HepG2 (cell line): ENCODE measurements around the gene KIAA1217.

Source experiments
- ATAD3A ChIP-seq: sonication (generic); formaldehyde crosslinking; IDR thresholded peaks from 2 replicates; pipeline ENCODE4 v1.4.0; 2020; ENCODE audit warnings: missing genetic modification reagents
- CBX2 ChIP-seq, 2 experiments: fragments of 200-600 bp in 1 of 2; sonication (generic); formaldehyde crosslinking in 1 of 2; IDR thresholded peaks; 2 replicates each; pipeline versions ENCODE4 v1.7.0 to v1.8.1; 2018 to 2022; ENCODE audit warnings: low read depth in 2 of 2, low read length in 1 of 2, mild to moderate bottlenecking in 1 of 2, missing genetic modification reagents in 1 of 2
- CEBPB ChIP-seq: IDR thresholded peaks from 2 replicates; pipeline ENCODE4 v1.6.1; 2011; ENCODE audit warnings: low read depth, low read length, improper control_type of control experiment, borderline replicate concordance
- IRF1 ChIP-seq: sonication (generic); formaldehyde crosslinking; IDR thresholded peaks from 2 replicates; pipeline ENCODE4 v1.4.0; 2020; ENCODE audit warnings: low read depth, mild to moderate bottlenecking, missing genetic modification reagents
- POLR2G ChIP-seq: fragments of 200-400 bp; formaldehyde crosslinking; IDR thresholded peaks from 2 replicates; pipeline ENCODE4 v1.6.1; 2018; ENCODE audit warnings: mild to moderate bottlenecking, low read depth, low read length, moderate library complexity
- SETDB1 ChIP-seq: sonication (generic); formaldehyde crosslinking; IDR thresholded peaks from 2 replicates; pipeline ENCODE4 v1.5.1; 2020; ENCODE audit warnings: missing genetic modification reagents, mild to moderate bottlenecking, borderline replicate concordance
- ZKSCAN1 ChIP-seq: fragments of 150-350 bp; IDR thresholded peaks from 2 replicates; pipeline ENCODE4 v1.6.1; 2014; ENCODE audit warnings: low read length
- ZNF256 ChIP-seq: sonication (generic); formaldehyde crosslinking; conservative IDR thresholded peaks from 2 replicates; pipeline ENCODE4 v1.4.0; 2020; ENCODE audit warnings: missing genetic modification reagents
- ZNF292 ChIP-seq: sonication (generic); formaldehyde crosslinking; IDR thresholded peaks from 2 replicates; pipeline ENCODE4 v1.8.1; 2022; ENCODE audit warnings: mild to moderate bottlenecking, low read depth, missing genetic modification reagents, borderline replicate concordance
- TF ChIP-seq, protein P1 (sequence below): sonication (generic); formaldehyde crosslinking; IDR thresholded peaks from 2 replicates; pipeline ENCODE4 v1.5.0; 2020; ENCODE audit warnings: mild to moderate bottlenecking, missing genetic modification reagents, moderate library complexity

- TF ChIP-seq CEBPB (no peak), ZNF256 (CRISPR knock-in tag) (no peak), ATAD3A (no peak), SETDB1 (no peak), ZKSCAN1 (no peak), POLR2G (no peak), IRF1 (no peak), ZNF292 (CRISPR knock-in tag) (no peak), CBX2 (IDR thresholded peaks at IDR 0.05; ENCODE audit: low read depth, low read length) (no peak), CBX2 (CRISPR knock-in tag; IDR thresholded peaks at IDR 0.05; ENCODE audit: low read depth) (no peak)
- TF ChIP-seq, protein P1, sequence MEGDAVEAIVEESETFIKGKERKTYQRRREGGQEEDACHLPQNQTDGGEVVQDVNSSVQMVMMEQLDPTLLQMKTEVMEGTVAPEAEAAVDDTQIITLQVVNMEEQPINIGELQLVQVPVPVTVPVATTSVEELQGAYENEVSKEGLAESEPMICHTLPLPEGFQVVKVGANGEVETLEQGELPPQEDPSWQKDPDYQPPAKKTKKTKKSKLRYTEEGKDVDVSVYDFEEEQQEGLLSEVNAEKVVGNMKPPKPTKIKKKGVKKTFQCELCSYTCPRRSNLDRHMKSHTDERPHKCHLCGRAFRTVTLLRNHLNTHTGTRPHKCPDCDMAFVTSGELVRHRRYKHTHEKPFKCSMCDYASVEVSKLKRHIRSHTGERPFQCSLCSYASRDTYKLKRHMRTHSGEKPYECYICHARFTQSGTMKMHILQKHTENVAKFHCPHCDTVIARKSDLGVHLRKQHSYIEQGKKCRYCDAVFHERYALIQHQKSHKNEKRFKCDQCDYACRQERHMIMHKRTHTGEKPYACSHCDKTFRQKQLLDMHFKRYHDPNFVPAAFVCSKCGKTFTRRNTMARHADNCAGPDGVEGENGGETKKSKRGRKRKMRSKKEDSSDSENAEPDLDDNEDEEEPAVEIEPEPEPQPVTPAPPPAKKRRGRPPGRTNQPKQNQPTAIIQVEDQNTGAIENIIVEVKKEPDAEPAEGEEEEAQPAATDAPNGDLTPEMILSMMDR (CRISPR knock-in tag): no peak
Observed at GRCh38 chr10:24385776-24386175, 176.8 kb downstream of the KIAA1217 start.
